Measurements from ENCODE around the gene HECW1.

GRCh38 chr7:43135129-43135528 is 22.7 kb downstream of the HECW1 start:
- TF ChIP-seq CTCF (tag by site-specific recombination; IDR thresholded peaks at IDR 0.05) = no peak
- TF ChIP-seq PATZ1 (tag by site-specific recombination; IDR thresholded peaks at IDR 0.05) = no peak
- no peak for TF ChIP-seq ZNF830 (tag by site-specific recombination; IDR thresholded peaks at IDR 0.05; ENCODE audit: low read depth)
- no peak for TF ChIP-seq ZBTB7A (tag by site-specific recombination; IDR thresholded peaks at IDR 0.05; ENCODE audit: low read depth)
- TF ChIP-seq TRIM28 (IDR thresholded peaks at IDR 0.05; ENCODE audit: borderline replicate concordance, low read length) = no peak
- no peak for TF ChIP-seq ZNF148 (tag by site-specific recombination; IDR thresholded peaks at IDR 0.05; ENCODE audit: borderline replicate concordance)
- no peak for TF ChIP-seq TCF7L2 (IDR thresholded peaks at IDR 0.05; ENCODE audit: borderline replicate concordance, low read depth, low read length)
- no peak for TF ChIP-seq ZNF16 (tag by site-specific recombination; IDR thresholded peaks at IDR 0.05; ENCODE audit: low read depth)
- no peak for TF ChIP-seq ZNF26 (tag by site-specific recombination; IDR thresholded peaks at IDR 0.05)
